SK-N-SH (cell line): ENCODE results near the gene IL12RB1. TPM values are rescaled to one million over a fixed set of nuclear protein-coding genes. Genes with fewer than 3 reads are reported as not detected.
A peak's percentile ranks its signal among the peaks of the same experiment; 100 is the strongest.

ENCODE experiments used
- CTCF ChIA-PET: fragments of 300-600, 350-600 bp; formaldehyde crosslinking; extraction: SDS; loops from one replicate; lab custom pipeline; 2021; lab: Yijun Ruan, JAX
- POLR2A ChIA-PET: fragments of 350-600 bp; sonication (Branson Sonifier 250); formaldehyde crosslinking; extraction: SDS; loops from one replicate; lab custom pipeline; 2020; ENCODE audit warnings: antibody characterized with exemption, inconsistent platforms; lab: Yijun Ruan, JAX
- DNase-seq: peaks from one replicate; pipeline ENCODE4 v3.0.0; 2012
- H2AFZ ChIP-seq: fragments of 200-600 bp; sonication (generic); 2 replicates; pipeline ENCODE4 v1.8.1; 2016; ENCODE audit warnings: antibody characterized with exemption, mild to moderate bottlenecking, low read depth
- H3F3A ChIP-seq: fragments of 200-600 bp; sonication (generic); replicated peaks from 2 replicates; pipeline ENCODE3; 2016; ENCODE audit warnings: antibody characterized with exemption, mild to moderate bottlenecking; ENCODE audit not compliant: insufficient read depth
- H3K27ac ChIP-seq, 2 experiments: fragments of 200-500 bp in 1 of 2; fragments of 200-600 bp in 1 of 2; sonication (Bioruptor generic) in 1 of 2; sonication (generic), shearing (Covaris generic) in 1 of 2; 2 replicates each; pipeline versions ENCODE4 v1.5.1 to v1.6.1; 2014 to 2016; ENCODE audit warnings: low read depth in 2 of 2, inconsistent platforms in 1 of 2, low read length in 1 of 2, mild to moderate bottlenecking in 1 of 2, mixed read lengths in 1 of 2
- H3K27me3 ChIP-seq: fragments of 200-600 bp; sonication (generic), shearing (Covaris generic); 2 replicates; pipeline ENCODE4 v1.6.1; 2016; ENCODE audit warnings: mixed run types; ENCODE audit not compliant: insufficient read depth
- H3K36me3 ChIP-seq, 2 experiments: fragments of 200-500 bp in 1 of 2; fragments of 200-600 bp in 1 of 2; sonication (Bioruptor generic) in 1 of 2; sonication (generic) in 1 of 2; replicated peaks in 1 of 2; 2 replicates each; pipeline versions ENCODE3 to v1.5.1; 2014 to 2016; ENCODE audit warnings: low read length in 1 of 2, mild to moderate bottlenecking in 1 of 2; ENCODE audit not compliant: insufficient read depth in 2 of 2, control insufficient read depth in 1 of 2
- H3K4me1 ChIP-seq, 2 experiments: fragments of 200-500 bp in 1 of 2; fragments of 200-600 bp in 1 of 2; sonication (Bioruptor generic) in 1 of 2; sonication (generic), shearing (Covaris generic) in 1 of 2; 2 replicates each; pipeline versions ENCODE4 v1.5.1 to v1.6.1; 2014 to 2016; ENCODE audit warnings: low read depth in 1 of 2, low read length in 1 of 2, mixed run types in 1 of 2; ENCODE audit not compliant: insufficient read depth in 2 of 2, control insufficient read depth in 1 of 2
- H3K4me2 ChIP-seq: fragments of 200-600 bp; sonication (generic), shearing (Covaris generic); 2 replicates; pipeline ENCODE4 v1.6.1; 2017; ENCODE audit warnings: mixed run types
- H3K4me3 ChIP-seq, 2 experiments: fragments of 200-500 bp in 1 of 2; fragments of 200-600 bp in 1 of 2; sonication (Bioruptor generic) in 1 of 2; sonication (generic), shearing (Covaris generic) in 1 of 2; 2 replicates each; pipeline versions ENCODE4 v1.5.1 to v1.8.1; 2014 to 2016; ENCODE audit warnings: low read depth in 2 of 2, inconsistent platforms in 1 of 2, low read length in 1 of 2, mild to moderate bottlenecking in 1 of 2, mixed read lengths in 1 of 2, moderate library complexity in 1 of 2
- H3K79me2 ChIP-seq: fragments of 200-600 bp; sonication (generic); 2 replicates; pipeline ENCODE4 v1.8.1; 2017; ENCODE audit warnings: mild to moderate bottlenecking; ENCODE audit not compliant: insufficient read depth
- H3K9ac ChIP-seq: fragments of 200-600 bp; sonication (generic); 2 replicates; pipeline ENCODE4 v1.6.1; 2017; ENCODE audit warnings: mixed run types
- H3K9me2 ChIP-seq: fragments of 200-600 bp; sonication (generic); 2 replicates; pipeline ENCODE4 v1.6.1; 2017; ENCODE audit warnings: mixed run types
- H3K9me3 ChIP-seq: fragments of 200-600 bp; sonication (generic); 2 replicates; pipeline ENCODE4 v1.6.1; 2017; ENCODE audit warnings: mixed run types, mild to moderate bottlenecking, moderate library complexity
- H4K20me1 ChIP-seq: fragments of 200-600 bp; sonication (generic); 2 replicates; pipeline ENCODE4 v1.6.1; 2017; ENCODE audit warnings: mild to moderate bottlenecking, mixed run types; ENCODE audit not compliant: insufficient read depth
- CHD2 ChIP-seq: fragments of 150-350 bp; IDR thresholded peaks from 2 replicates; pipeline ENCODE4 v1.6.1; 2018; ENCODE audit warnings: low read length; ENCODE audit not compliant: partially characterized antibody
- EP300 ChIP-seq, 2 experiments: IDR thresholded peaks; 2 replicates each; pipeline versions ENCODE4 v1.4.0 to v1.6.1; 2012; ENCODE audit warnings: borderline replicate concordance in 1 of 2, low read depth in 1 of 2, low read length in 1 of 2
- FOSL2 ChIP-seq: IDR thresholded peaks from 2 replicates; pipeline ENCODE4 v1.4.0; 2012; ENCODE audit warnings: low read depth, mild to moderate bottlenecking, moderate library complexity, borderline replicate concordance
- GABPA ChIP-seq: IDR thresholded peaks from 2 replicates; pipeline ENCODE4 v1.4.0; 2012; ENCODE audit warnings: low read depth, mild to moderate bottlenecking
- GATA2 ChIP-seq: sonication (generic); formaldehyde crosslinking; IDR thresholded peaks from 2 replicates; pipeline ENCODE4 v1.5.0; 2020; ENCODE audit warnings: mild to moderate bottlenecking, missing genetic modification reagents
- MAX ChIP-seq: IDR thresholded peaks from 2 replicates; pipeline ENCODE4 v1.4.0; 2012; ENCODE audit warnings: low read depth
- MEF2A ChIP-seq: IDR thresholded peaks from 2 replicates; pipeline ENCODE4 v1.4.0; 2012; ENCODE audit warnings: low read depth, borderline replicate concordance
- POLR2AphosphoS5 ChIP-seq: IDR thresholded peaks from 2 replicates; pipeline ENCODE4 v1.6.1; 2012; ENCODE audit warnings: low read depth, low read length
- REST ChIP-seq: IDR thresholded peaks from 2 replicates; pipeline ENCODE4 v1.6.1; 2012; ENCODE audit warnings: mild to moderate bottlenecking, low read depth, low read length, moderate library complexity
- RXRA ChIP-seq: IDR thresholded peaks from 2 replicates; pipeline ENCODE4 v1.4.0; 2012; ENCODE audit warnings: low read depth, mild to moderate bottlenecking, borderline replicate concordance
- SIN3A ChIP-seq: IDR thresholded peaks from 2 replicates; pipeline ENCODE4 v1.6.1; 2012; ENCODE audit warnings: low read depth, mild to moderate bottlenecking, low read length, moderate library complexity, borderline replicate concordance
- SMC3 ChIP-seq: IDR thresholded peaks from 2 replicates; pipeline ENCODE4 v1.6.1; 2012; ENCODE audit warnings: low read depth, low read length, improper control_type of control experiment
- TEAD4 ChIP-seq: IDR thresholded peaks from 2 replicates; pipeline ENCODE4 v1.4.0; 2012; ENCODE audit warnings: mild to moderate bottlenecking, borderline replicate concordance; ENCODE audit not compliant: insufficient read depth
- USF1 ChIP-seq: IDR thresholded peaks from 2 replicates; pipeline ENCODE4 v1.4.0; 2012; ENCODE audit warnings: low read depth, borderline replicate concordance
- ZBTB33 ChIP-seq: IDR thresholded peaks from 2 replicates; pipeline ENCODE4 v1.4.0; 2012; ENCODE audit warnings: low read depth, borderline replicate concordance
- WGBS: methylation state at CpG from one replicate; pipeline ENCODE4 v1.1.6; 2017; ENCODE audit warnings: low lambda C conversion rate; 5-methylcytosine and 5-hydroxymethylcytosine counted together
- polyA plus RNA-seq, 3 experiments: library from polyadenylated mRNA; depleted of rRNA; stranded (reverse); fragments of >200 nt; gene quantifications; 2 replicates each; pipeline ENCODE4 v1.2.3, GENCODE V29; 2012

The IL12RB1 gene
- polyA plus RNA-seq, 1 of the 3 experiments (the other 2 are of a cell fraction), result 0.02 TPM

- H3K4me3 ChIP-seq, result no peak overlapping the region
- H3F3A ChIP-seq, result peaks cover 9% of the 10 kb centered on the region
- no peaks in the 10 kb centered on the region for H4K20me1 ChIP-seq
- no peak overlapping the region for H2AFZ ChIP-seq
- no peaks in the 10 kb centered on the region for H3K9me3 ChIP-seq
- WGBS, result 76% methylated on average over 2 of the region's 2 CpGs
- ChIA-PET CTCF (interaction anchor here (0.5 kb wide), 1 partner anchor 112 kb away, joined by 3 read pairs; no protein-coding TSS in a partner anchor), POLR2A (no interaction called here)
- peaks cover 4 to 10% of the 10 kb centered on the region in 2 experiments; a peak in 2 of 4 replicates for H3K4me1 ChIP-seq
- H3K27me3 ChIP-seq, result no peaks in the 10 kb centered on the region
- H3K9ac ChIP-seq, result no peak overlapping the region
- H3K79me2 ChIP-seq, result no peaks in the 10 kb centered on the region
- DNase-seq, result no peak
- H3K27ac ChIP-seq, result no peak overlapping the region
- no peaks in the 10 kb centered on the region for H3K9me2 ChIP-seq
- no peaks in the 10 kb centered on the region for H3K36me3 ChIP-seq
- TF ChIP-seq RXRA, result no peak
- no peak for TF ChIP-seq CHD2
- no peak for TF ChIP-seq GATA2 (CRISPR knock-in tag)
- TF ChIP-seq USF1, result no peak
- TF ChIP-seq FOSL2, result no peak
- no peak for TF ChIP-seq TEAD4
- TF ChIP-seq EP300 (IDR thresholded peaks at IDR 0.05; ENCODE audit: borderline replicate concordance in 1 of 2, low read depth in 1 of 2, low read length in 1 of 2), result no peak
- TF ChIP-seq SMC3, result no peak
- no peak for TF ChIP-seq SIN3A
- TF ChIP-seq POLR2AphosphoS5, result no peak
- H3K4me2 ChIP-seq, result no peak overlapping the region
Measured at GRCh38 chr19:18096258-18096657, 9.5 kb upstream of the IL12RB1 start.

GRCh38 chr19:18093439-18094161 lies 6.9 kb upstream of the IL12RB1 start:
- peaks cover 9% of the 10 kb centered on the region for H3F3A ChIP-seq
- H3K9ac ChIP-seq, result no peak overlapping the region
- H3K9me2 ChIP-seq, result no peaks in the 10 kb centered on the region
- TF ChIP-seq MAX, result peak; percentile 64
- TF ChIP-seq USF1, result peak; percentile 81
- no peak for TF ChIP-seq ZBTB33
- no peak for TF ChIP-seq REST
- TF ChIP-seq MEF2A, result no peak
- no peak for TF ChIP-seq GABPA
- H2AFZ ChIP-seq, result no peak overlapping the region
- H3K27ac ChIP-seq, result no peak overlapping the region
- H3K4me3 ChIP-seq, result no peak overlapping the region
- peak; percentile 48 for DNase-seq
- WGBS, result 48% methylated on average over 6 of the region's 6 CpGs
- no peaks in the 10 kb centered on the region for H3K36me3 ChIP-seq
- ChIA-PET CTCF (interaction anchor here (0.7 to 1.0 kb wide), 2 partner anchors 16 to 67 kb away, joined by 3 read pairs; no protein-coding TSS in a partner anchor), POLR2A (no interaction called here)
- no peak overlapping the region for H3K4me2 ChIP-seq
- no peaks in the 10 kb centered on the region for H3K9me3 ChIP-seq
- peaks cover 4 to 8% of the 10 kb centered on the region in 2 experiments; a peak in 2 of 4 replicates for H3K4me1 ChIP-seq
- H3K27me3 ChIP-seq, result no peaks in the 10 kb centered on the region
- H4K20me1 ChIP-seq, result no peaks in the 10 kb centered on the region
- no peaks in the 10 kb centered on the region for H3K79me2 ChIP-seq
